Colon (tissue), 2 donors: ENCODE data around the gene LDLRAD4.

ENCODE experiments used
- FAIRE-seq: peaks from 2 replicates; lab custom pipeline; 2012; peaks lifted over from hg19 to GRCh38; lab: Jason Lieb, UNC
- donor health status: control.
- donor health status: control.

The LDLRAD4 gene

GRCh38 chr18:13309031-13309747 lies 90.6 kb downstream of the LDLRAD4 start:
- no peak for FAIRE-seq

- FAIRE-seq, result no peak
Observed at GRCh38 chr18:13309748-13310670, 91.4 kb downstream of the LDLRAD4 start.

- FAIRE-seq, result no peak
Observed at GRCh38 chr18:13311193-13311592, 92.6 kb downstream of the LDLRAD4 start.

- FAIRE-seq, result no peak
Observed at GRCh38 chr18:13312515-13312914, 94.0 kb downstream of the LDLRAD4 start.

GRCh38 chr18:13313006-13313686 lies 94.6 kb downstream of the LDLRAD4 start:
- no peak for FAIRE-seq

GRCh38 chr18:13315000-13315399 lies 96.4 kb downstream of the LDLRAD4 start:
- no peak for FAIRE-seq

- no peak for FAIRE-seq
Observed at GRCh38 chr18:13316063-13316462, 97.5 kb downstream of the LDLRAD4 start.

GRCh38 chr18:13317801-13318200 lies 99.2 kb downstream of the LDLRAD4 start:
- no peak for FAIRE-seq

GRCh38 chr18:13318731-13319501 lies 100.4 kb downstream of the LDLRAD4 start:
- FAIRE-seq, result no peak

- no peak for FAIRE-seq
Observed at GRCh38 chr18:13319629-13320028, 101.1 kb downstream of the LDLRAD4 start.

GRCh38 chr18:13320096-13320495 lies 101.5 kb downstream of the LDLRAD4 start:
- no peak for FAIRE-seq

GRCh38 chr18:13320891-13321425 lies 102.4 kb downstream of the LDLRAD4 start:
- no peak for FAIRE-seq

GRCh38 chr18:13321923-13322322 lies 103.4 kb downstream of the LDLRAD4 start:
- FAIRE-seq, result no peak

- FAIRE-seq, result no peak
Observed at GRCh38 chr18:13323186-13323585, 104.6 kb downstream of the LDLRAD4 start.

GRCh38 chr18:13324880-13325279 lies 106.3 kb downstream of the LDLRAD4 start:
- no peak for FAIRE-seq

GRCh38 chr18:13328213-13328612 lies 109.7 kb downstream of the LDLRAD4 start:
- no peak for FAIRE-seq

- FAIRE-seq, result no peak
Observed at GRCh38 chr18:13330996-13331395, 112.4 kb downstream of the LDLRAD4 start.

GRCh38 chr18:13331846-13332245 lies 113.3 kb downstream of the LDLRAD4 start:
- FAIRE-seq, result no peak

GRCh38 chr18:13332874-13333273 lies 114.3 kb downstream of the LDLRAD4 start:
- FAIRE-seq, result no peak

- FAIRE-seq, result no peak
Observed at GRCh38 chr18:13335903-13336302, 117.3 kb downstream of the LDLRAD4 start.

GRCh38 chr18:13336841-13337240 lies 118.3 kb downstream of the LDLRAD4 start:
- no peak for FAIRE-seq

- no peak for FAIRE-seq
Observed at GRCh38 chr18:13337369-13337768, 118.8 kb downstream of the LDLRAD4 start.
